ENCODE results near the gene TTLL11. TPM values are rescaled to one million over a fixed set of nuclear protein-coding genes. Genes with fewer than 3 reads are reported as not detected.

Gene TTLL11
- total RNA-seq, 4 donors from 2014 or later: 7.2 to 12.1 (median 9.9) TPM

GRCh38 chr9:122087406-122088200, 5.5 kb downstream of the TTLL11 start:
- no peak overlapping the region for H3K27ac ChIP-seq
- H3K4me1 ChIP-seq: peaks cover 20% of the 10 kb centered on the region
- no peaks in the 10 kb centered on the region for H3K9me3 ChIP-seq
- no peaks in the 10 kb centered on the region for H3K27me3 ChIP-seq
- no peak overlapping the region for H3K4me3 ChIP-seq
- no peaks in the 10 kb centered on the region for H3K36me3 ChIP-seq
- TF ChIP-seq POLR2AphosphoS5 (IDR thresholded peaks at IDR 0.05) (no peak), EP300 (IDR thresholded peaks at IDR 0.05) (no peak), CTCF (IDR thresholded peaks at IDR 0.05) (no peak), POLR2A (IDR thresholded peaks at IDR 0.05) (no peak)
- no peak for DNase-seq (ENCODE audit: low spot score in 2 of 2)
- 82% methylated on average over 8 of the region's 8 CpGs for WGBS

- Histone ChIP-seq H3K9me3 (no peaks in the 10 kb centered on the region), H3K36me3 (no peaks in the 10 kb centered on the region), H3K4me3 (no peak overlapping the region), H3K4me1 (peaks cover 13% of the 10 kb centered on the region), H3K27me3 (no peaks in the 10 kb centered on the region), H3K27ac (no peak overlapping the region)
- WGBS: 95% methylated on average over 1 of the region's 1 CpG
- TF ChIP-seq CTCF (IDR thresholded peaks at IDR 0.05) (no peak), POLR2AphosphoS5 (IDR thresholded peaks at IDR 0.05) (no peak), EP300 (IDR thresholded peaks at IDR 0.05) (no peak), POLR2A (IDR thresholded peaks at IDR 0.05) (no peak)
- no peak for DNase-seq (ENCODE audit: low spot score in 2 of 2)
Observed at GRCh38 chr9:122086873-122087272, 6.2 kb downstream of the TTLL11 start.

GRCh38 chr9:122085260-122085659, 7.8 kb downstream of the TTLL11 start:
- no peak for DNase-seq (ENCODE audit: low spot score in 2 of 2)
- Histone ChIP-seq H3K27me3 (no peaks in the 10 kb centered on the region), H3K27ac (no peak overlapping the region), H3K4me1 (no peaks in the 10 kb centered on the region), H3K4me3 (no peak overlapping the region), H3K36me3 (no peaks in the 10 kb centered on the region), H3K9me3 (no peaks in the 10 kb centered on the region)
- TF ChIP-seq POLR2AphosphoS5 (IDR thresholded peaks at IDR 0.05): no peak
- no peak for TF ChIP-seq POLR2A (IDR thresholded peaks at IDR 0.05)
- 96% methylated on average over 1 of the region's 1 CpG for WGBS

GRCh38 chr9:122084026-122084675, 9.0 kb downstream of the TTLL11 start:
- H3K9me3 ChIP-seq: no peaks in the 10 kb centered on the region
- no peak for DNase-seq (ENCODE audit: low spot score in 2 of 2)
- H3K27me3 ChIP-seq: no peaks in the 10 kb centered on the region
- H3K36me3 ChIP-seq: no peaks in the 10 kb centered on the region
- 69% methylated on average over 9 of the region's 9 CpGs for WGBS
- H3K4me3 ChIP-seq: no peak overlapping the region
- H3K27ac ChIP-seq: no peak overlapping the region
- H3K4me1 ChIP-seq: no peaks in the 10 kb centered on the region
- TF ChIP-seq CTCF (IDR thresholded peaks at IDR 0.05): no peak
- no peak for TF ChIP-seq POLR2A (IDR thresholded peaks at IDR 0.05)
- TF ChIP-seq POLR2AphosphoS5 (IDR thresholded peaks at IDR 0.05): no peak
- no peak for TF ChIP-seq EP300 (IDR thresholded peaks at IDR 0.05)

- Histone ChIP-seq H3K36me3 (no peaks in the 10 kb centered on the region), H3K27ac (no peak overlapping the region), H3K4me3 (no peak overlapping the region), H3K4me1 (no peaks in the 10 kb centered on the region), H3K27me3 (no peaks in the 10 kb centered on the region), H3K9me3 (peaks cover 10% of the 10 kb centered on the region)
- no peak for DNase-seq (ENCODE audit: low spot score in 2 of 2)
- WGBS: 86% methylated on average over 5 of the region's 5 CpGs
- no peak for TF ChIP-seq CTCF (IDR thresholded peaks at IDR 0.05)
- TF ChIP-seq POLR2AphosphoS5 (IDR thresholded peaks at IDR 0.05): no peak
- TF ChIP-seq POLR2A (IDR thresholded peaks at IDR 0.05): no peak
- no peak for TF ChIP-seq EP300 (IDR thresholded peaks at IDR 0.05)
Observed at GRCh38 chr9:122080986-122081385, 12.1 kb downstream of the TTLL11 start.

Measured in suprapubic skin (tissue), 4 donors.